Uterus (tissue), 4 donors: ENCODE measurements around the gene SGCB. TPM values are rescaled to one million over a fixed set of nuclear protein-coding genes. Genes with fewer than 3 reads are reported as not detected.

Experiments
- DNase-seq, 2 donors: peaks; one replicate each; pipeline ENCODE4 v3.0.0-alpha.2; 2019 to 2020
- H3K27ac ChIP-seq, 2 donors: fragments of 200-600 bp; sonication (generic); 1 replicate in 1 of 2; 2 replicates in 1 of 2; pipeline ENCODE4 v1.5.1; 2016 to 2018
- H3K27me3 ChIP-seq, 2 donors: fragments of 200-600 bp; sonication (generic); one replicate each; pipeline ENCODE4 v1.5.1; 2018 to 2019; ENCODE audit warnings: control low read depth in 1 of 2
- H3K36me3 ChIP-seq, 2 donors: fragments of 200-600 bp; sonication (generic); one replicate each; pipeline ENCODE4 v1.5.1; 2019; ENCODE audit warnings: control low read depth in 1 of 2
- H3K4me1 ChIP-seq, 2 donors: fragments of 200-600 bp; sonication (generic); one replicate each; pipeline ENCODE4 v1.5.1; 2018 to 2019; ENCODE audit warnings: control low read depth in 1 of 2
- H3K4me3 ChIP-seq, 2 donors: fragments of 200-600 bp; sonication (generic); 1 replicate in 1 of 2; 2 replicates in 1 of 2; pipeline ENCODE4 v1.5.1; 2018 to 2019; ENCODE audit warnings: mild to moderate bottlenecking in 1 of 2
- H3K9me3 ChIP-seq, 2 donors: fragments of 200-600 bp; sonication (generic); one replicate each; pipeline ENCODE4 v1.5.1; 2019; ENCODE audit warnings: control low read depth in 1 of 2
- CTCF ChIP-seq, 4 experiments: fragments of 200-600 bp in 2 of 4; fragments of 450-650 bp in 2 of 4; sonication (generic) in 2 of 4; IDR thresholded peaks; one replicate each; pipeline ENCODE4 v1.5.1; 2016 to 2019; ENCODE audit warnings: antibody characterized with exemption in 4 of 4, mild to moderate bottlenecking in 2 of 4, moderate library complexity in 1 of 4
- POLR2A ChIP-seq, 2 donors: fragments of 450-650 bp; IDR thresholded peaks; one replicate each; pipeline ENCODE4 v1.6.1; 2016; ENCODE audit warnings: antibody characterized with exemption in 2 of 2, mild to moderate bottlenecking in 1 of 2, moderate library complexity in 1 of 2
- intact Hi-C: fragments of 100-400 bp; cut with DNase I; formaldehyde crosslinking; loops from one replicate; pipeline ENCODE4 v1.15.1; 2023; ENCODE audit warnings: low total_unique reads
- small RNA-seq: library from RNA; depleted of rRNA; stranded (forward); fragments of <200 nt; gene quantifications from one replicate; pipeline ENCODE3, GENCODE V24; 2016
- total RNA-seq, 4 donors: library from RNA; depleted of rRNA in 3 of 4; stranded (reverse); fragments of >200 nt in 3 of 4; gene quantifications; one replicate each; pipeline versions ENCODE4 v1.1.0 to v1.2.4, GENCODE V29; 2014 to 2023
- donor health status: DM: yes; HTN: yes; CAD: no.

SGCB gene
- total RNA-seq, 4 donors from 2014 or later: 21.5 to 61.6 (median 44.6) TPM

- Histone ChIP-seq H3K27me3 (no peaks in the 10 kb centered on the region), H3K27ac (no peak overlapping the region), H3K9me3 (no peaks in the 10 kb centered on the region), H3K4me1 (no peaks in the 10 kb centered on the region), H3K36me3 (no peaks in the 10 kb centered on the region), H3K4me3 (no peak overlapping the region)
- TF ChIP-seq POLR2A (IDR thresholded peaks at IDR 0.05): no peak
- TF ChIP-seq CTCF (IDR thresholded peaks at IDR 0.05): no peak
- no peak for DNase-seq
- intact Hi-C loops: no loop called here
Measured at GRCh38 chr4:51995647-51996220, 42.4 kb downstream of the SGCB start.

Small RNA genes within 50 kb of the gene (small RNA-seq; reads per million reads assigned to genes)
- gene AC104784.1: not detected

Other genes starting within 250 kb of the SGCB start
- 100 to 1,000 TPM in 2 of 4 donors, 10 to 100 TPM in 2; 38.2 to 109 (median 88.1) TPM for gene DCUN1D4, start 195.1 kb downstream of the SGCB start, total RNA-seq
- 1 to 10 TPM in 1 of 4 donors, under 1 TPM in 1, not detected in 2; 0.90 to 1.5 TPM for gene LRRC66, start 17.9 kb downstream of the SGCB start, total RNA-seq
- gene SPATA18, start 13.0 kb upstream of the SGCB start, total RNA-seq: 10 to 100 TPM in 1 of 4 donors, 1 to 10 TPM in 1, under 1 TPM in 2; under 0.01 to 12.2 (median 4.2) TPM